Muscle of leg (tissue), 11 donors: ENCODE results near the gene SETD9. TPM values are rescaled to one million over a fixed set of nuclear protein-coding genes. Genes with fewer than 3 reads are reported as not detected.

ENCODE experiments used
- DNase-seq: peaks from one replicate; pipeline ENCODE4 v3.0.0; 2013
- H3K27ac ChIP-seq: one replicate; pipeline ENCODE4 v1.5.1; 2013; ENCODE audit warnings: mild to moderate bottlenecking, low read length, control low read depth
- H3K27me3 ChIP-seq: one replicate; pipeline ENCODE4 v1.6.1; 2013; ENCODE audit warnings: low read length; ENCODE audit not compliant: control insufficient read depth, insufficient read depth
- H3K36me3 ChIP-seq: one replicate; pipeline ENCODE4 v1.6.1; 2013; ENCODE audit warnings: low read length; ENCODE audit not compliant: control insufficient read depth, insufficient read depth
- H3K4me1 ChIP-seq: one replicate; pipeline ENCODE4 v1.6.1; 2013; ENCODE audit warnings: low read length; ENCODE audit not compliant: control insufficient read depth, insufficient read depth
- H3K4me3 ChIP-seq: one replicate; pipeline ENCODE4 v1.5.1; 2013; ENCODE audit warnings: low read length, control low read depth
- H3K9me3 ChIP-seq: replicated peaks from 2 replicates; pipeline ENCODE4 v1.6.1; 2013; ENCODE audit warnings: low read depth, low read length; ENCODE audit not compliant: control insufficient read depth
- WGBS: methylation state at CpG from one replicate; pipeline ENCODE4 v1.1.5; 2013; ENCODE audit warnings: missing lambda C conversion rate; ENCODE audit not compliant: insufficient coverage; 5-methylcytosine and 5-hydroxymethylcytosine counted together
- polyA plus RNA-seq, 8 donors: library from polyadenylated mRNA; unstranded; fragments of 120-200 nt; gene quantifications; one replicate each; pipeline versions ENCODE4 v1.2.1 to v1.2.3, GENCODE V29; 2013; ENCODE audit warnings: inconsistent platforms in 1 of 8, low replicate concordance in 1 of 8; ENCODE audit not compliant: insufficient read length in 8 of 8, insufficient read depth in 1 of 8
- total RNA-seq: library from RNA; stranded (reverse); fragments of 120-200 nt; gene quantifications from one replicate; pipeline ENCODE4 v1.2.4, GENCODE V29; 2013

The SETD9 gene
- total and polyA plus RNA-seq, 9 donors, result 6.2 to 12.4 (median 9.3) TPM

DNA sequence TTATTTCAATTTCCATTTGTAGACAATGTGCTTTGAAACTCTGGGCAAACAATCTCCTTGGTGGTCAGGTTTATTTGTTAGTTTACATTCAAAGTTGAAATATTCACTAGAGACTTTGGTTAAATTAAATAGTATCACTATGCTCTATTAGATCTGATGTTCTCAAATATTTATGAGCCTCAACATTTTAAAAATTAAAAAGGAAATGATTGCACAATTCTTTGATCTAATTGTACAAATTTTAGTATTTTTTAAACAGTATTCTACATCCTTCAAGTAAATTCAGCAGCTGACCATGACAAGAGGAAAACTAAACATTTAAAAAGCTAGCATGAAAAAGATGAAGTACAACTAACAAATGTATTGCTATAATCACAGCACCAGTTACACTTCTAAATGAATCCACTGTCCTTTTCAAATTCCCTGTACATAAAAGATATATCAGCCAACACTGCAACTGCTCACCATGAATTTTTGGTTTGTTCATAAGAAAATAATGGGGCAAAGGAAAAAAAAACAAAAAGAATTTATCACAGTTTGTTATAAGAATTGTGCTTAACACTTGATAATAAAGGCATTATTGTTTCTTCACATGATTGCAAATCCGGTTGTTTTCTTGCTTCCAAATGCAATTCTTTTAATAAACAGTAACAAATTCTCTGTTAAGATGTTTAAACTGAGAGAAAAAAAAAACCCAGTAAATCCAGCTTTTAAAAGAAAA is 10.7 kb downstream of the SETD9 start:
- peaks cover 17% of the 10 kb centered on the region for H3K36me3 ChIP-seq
- WGBS, result no CpG with 5 or more reads among the region's 1 CpG
- no peak for DNase-seq
- no peak overlapping the region for H3K4me3 ChIP-seq
- H3K9me3 ChIP-seq, result no peaks in the 10 kb centered on the region
- H3K4me1 ChIP-seq, result no peaks in the 10 kb centered on the region
- H3K27me3 ChIP-seq, result no peaks in the 10 kb centered on the region
- no peak overlapping the region for H3K27ac ChIP-seq

DNA sequence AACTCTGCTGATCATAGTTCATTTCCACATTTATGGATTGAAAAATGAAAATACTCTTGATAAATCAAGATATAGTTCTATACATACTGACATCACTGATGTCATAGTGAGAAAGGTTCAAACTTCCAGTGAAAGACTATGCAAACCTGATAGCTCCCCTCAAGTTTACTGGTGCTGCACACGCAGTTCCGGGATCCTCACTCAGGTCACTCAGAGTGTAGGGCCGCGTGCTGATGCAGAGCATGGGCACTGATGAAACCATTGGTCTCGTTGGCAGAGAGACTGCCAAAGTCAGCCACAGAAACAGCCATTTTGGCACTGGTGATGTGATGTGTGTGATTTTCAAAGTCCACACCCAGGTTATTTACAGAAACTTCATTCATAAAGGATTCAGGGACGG is 13.5 kb downstream of the SETD9 start:
- DNase-seq, result no peak

DNA sequence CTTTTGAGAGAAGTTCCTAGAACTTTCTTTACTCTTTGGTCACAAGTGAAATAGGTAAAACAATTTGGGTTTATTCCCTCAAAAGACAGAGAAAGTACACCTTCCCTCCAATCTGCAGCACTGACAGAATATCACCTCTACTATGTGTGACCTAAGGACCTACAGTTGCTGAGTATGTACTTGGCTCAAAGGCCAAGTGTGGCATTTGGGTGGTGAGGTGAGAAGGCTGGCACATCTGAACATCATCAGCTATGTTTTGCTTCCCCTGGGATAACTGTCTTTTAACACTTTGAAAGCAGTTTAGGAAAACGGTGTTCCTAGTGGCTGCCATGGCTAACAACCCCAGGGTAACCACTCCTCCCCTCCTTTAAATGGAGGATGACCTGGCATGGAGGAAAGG is 24.9 kb downstream of the SETD9 start:
- Histone ChIP-seq H3K4me3 (no peak overlapping the region), H3K27ac (no peak overlapping the region), H3K27me3 (no peaks in the 10 kb centered on the region), H3K9me3 (no peaks in the 10 kb centered on the region), H3K4me1 (no peaks in the 10 kb centered on the region), H3K36me3 (peaks cover 36% of the 10 kb centered on the region)
- no CpG with 5 or more reads among the region's 1 CpG for WGBS
- DNase-seq, result no peak

More for the DNA sequence above, 13.5 kb downstream of the SETD9 start:
- no peaks in the 10 kb centered on the region for H3K9me3 ChIP-seq
- WGBS, result 94% methylated on average over 5 of the region's 6 CpGs
- no peak overlapping the region for H3K4me3 ChIP-seq
- H3K4me1 ChIP-seq, result no peaks in the 10 kb centered on the region
- H3K27ac ChIP-seq, result no peak overlapping the region
- peaks cover 23% of the 10 kb centered on the region for H3K36me3 ChIP-seq
- no peaks in the 10 kb centered on the region for H3K27me3 ChIP-seq

DNA sequence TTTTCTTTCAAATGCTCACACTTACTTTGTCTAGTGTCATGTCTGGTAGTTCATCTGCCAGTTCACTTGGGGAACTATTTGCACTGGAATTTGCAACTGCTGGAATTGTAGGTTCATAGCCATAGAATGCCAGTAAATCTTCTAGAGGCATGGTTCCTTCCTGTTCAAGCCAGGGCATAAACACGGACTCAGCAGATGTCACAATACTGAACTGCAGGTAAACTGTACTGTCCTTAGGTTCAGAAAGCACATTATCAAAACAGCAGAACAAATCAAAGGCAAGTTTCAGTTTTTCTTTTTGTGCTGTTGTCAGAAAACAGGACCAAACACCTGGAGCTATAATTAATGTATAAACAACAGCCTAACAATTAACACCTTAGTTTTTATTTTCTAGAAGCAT is 29.5 kb downstream of the SETD9 start:
- WGBS, result 83% methylated on average over 1 of the region's 1 CpG
- H3K36me3 ChIP-seq, result peaks cover 60% of the 10 kb centered on the region

DNA sequence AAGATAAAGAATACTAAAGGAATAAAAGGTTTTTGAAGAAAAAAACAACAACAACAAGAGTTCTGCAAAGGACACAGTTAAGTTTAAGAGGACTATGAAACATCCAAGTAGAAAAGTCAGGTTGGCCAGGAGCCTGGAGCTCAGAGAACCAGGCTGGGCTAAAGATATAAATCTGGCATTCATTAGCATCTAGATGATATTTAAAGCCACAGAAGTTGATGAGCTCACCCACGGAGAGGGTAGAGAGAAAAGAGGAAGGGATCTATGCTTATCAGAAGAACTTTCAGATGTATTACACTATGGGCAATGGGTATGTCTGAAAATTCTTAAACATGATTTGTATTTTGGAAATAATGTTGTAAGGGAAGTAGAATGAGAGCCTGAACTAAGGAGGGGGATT is 32.6 kb downstream of the SETD9 start:
- no peaks in the 10 kb centered on the region for H3K4me1 ChIP-seq
- H3K36me3 ChIP-seq, result peaks cover 46% of the 10 kb centered on the region
- H3K4me3 ChIP-seq, result no peak overlapping the region
- peak; percentile 20 for DNase-seq
- H3K9me3 ChIP-seq, result no peaks in the 10 kb centered on the region
- no peaks in the 10 kb centered on the region for H3K27me3 ChIP-seq
- no peak overlapping the region for H3K27ac ChIP-seq
- WGBS, result 50% methylated on average over 1 of the region's 1 CpG

More for the DNA sequence above, 29.5 kb downstream of the SETD9 start:
- DNase-seq, result no peak
- Histone ChIP-seq H3K9me3 (no peaks in the 10 kb centered on the region), H3K4me3 (no peak overlapping the region), H3K4me1 (no peaks in the 10 kb centered on the region), H3K27me3 (no peaks in the 10 kb centered on the region), H3K27ac (no peak overlapping the region)

DNA sequence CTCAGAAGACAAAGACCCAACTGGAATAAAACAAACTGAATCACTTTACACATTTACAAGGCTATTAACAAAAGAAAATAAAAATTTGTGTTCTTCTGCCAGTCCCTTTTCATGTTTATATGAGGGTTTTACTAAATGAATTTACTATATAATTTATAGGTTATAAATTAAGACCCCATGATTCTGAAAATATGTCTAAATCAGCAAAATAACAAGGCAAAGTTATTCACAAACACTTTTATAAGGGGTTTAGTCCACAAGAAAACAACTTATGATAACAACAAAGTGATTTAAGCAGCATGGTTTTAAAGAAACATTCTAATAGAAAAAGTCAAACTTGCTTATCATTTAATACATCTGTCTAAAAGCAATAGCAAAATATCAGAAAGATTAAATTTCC is 37.7 kb downstream of the SETD9 start:
- H3K27me3 ChIP-seq, result no peaks in the 10 kb centered on the region
- H3K4me3 ChIP-seq, result no peak overlapping the region
- no peak overlapping the region for H3K27ac ChIP-seq
- no peaks in the 10 kb centered on the region for H3K9me3 ChIP-seq
- H3K4me1 ChIP-seq, result peaks cover 2% of the 10 kb centered on the region
- DNase-seq, result no peak
- peaks cover 19% of the 10 kb centered on the region for H3K36me3 ChIP-seq

DNA sequence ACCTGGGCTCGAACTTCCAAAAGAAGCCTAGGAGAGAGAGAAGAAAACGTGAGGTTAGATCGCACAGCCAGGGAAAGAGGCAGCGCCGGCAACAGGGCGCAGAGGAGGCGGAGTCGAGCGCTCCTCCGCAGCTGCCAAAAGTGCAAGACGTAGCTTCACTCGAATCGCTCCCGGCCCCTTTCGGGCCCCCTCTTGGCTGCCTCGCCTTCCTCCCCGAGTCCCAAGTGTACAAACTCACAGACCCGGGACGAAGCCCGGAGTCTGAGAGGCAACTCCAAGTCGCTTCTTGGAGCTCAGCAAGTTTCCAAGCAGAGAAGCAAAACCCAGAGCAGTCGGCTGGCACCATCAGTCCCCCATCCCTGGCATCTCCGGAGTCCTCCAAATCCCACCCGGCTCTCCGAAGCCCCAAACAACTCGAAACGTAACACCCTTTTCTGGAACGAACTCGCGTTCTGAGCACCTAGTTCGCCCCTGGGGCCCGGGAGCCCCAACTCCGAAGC is 41.3 kb downstream of the SETD9 start:
- Histone ChIP-seq H3K9me3 (no peaks in the 10 kb centered on the region), H3K27ac (peak overlapping the region; percentile 93), H3K4me1 (peaks cover 2% of the 10 kb centered on the region), H3K36me3 (peaks cover 2% of the 10 kb centered on the region), H3K27me3 (no peaks in the 10 kb centered on the region), H3K4me3 (peak overlapping the region; percentile 76)
- DNase-seq, result peak; percentile 96
- WGBS, result 0% methylated on average over 33 of the region's 33 CpGs

DNA sequence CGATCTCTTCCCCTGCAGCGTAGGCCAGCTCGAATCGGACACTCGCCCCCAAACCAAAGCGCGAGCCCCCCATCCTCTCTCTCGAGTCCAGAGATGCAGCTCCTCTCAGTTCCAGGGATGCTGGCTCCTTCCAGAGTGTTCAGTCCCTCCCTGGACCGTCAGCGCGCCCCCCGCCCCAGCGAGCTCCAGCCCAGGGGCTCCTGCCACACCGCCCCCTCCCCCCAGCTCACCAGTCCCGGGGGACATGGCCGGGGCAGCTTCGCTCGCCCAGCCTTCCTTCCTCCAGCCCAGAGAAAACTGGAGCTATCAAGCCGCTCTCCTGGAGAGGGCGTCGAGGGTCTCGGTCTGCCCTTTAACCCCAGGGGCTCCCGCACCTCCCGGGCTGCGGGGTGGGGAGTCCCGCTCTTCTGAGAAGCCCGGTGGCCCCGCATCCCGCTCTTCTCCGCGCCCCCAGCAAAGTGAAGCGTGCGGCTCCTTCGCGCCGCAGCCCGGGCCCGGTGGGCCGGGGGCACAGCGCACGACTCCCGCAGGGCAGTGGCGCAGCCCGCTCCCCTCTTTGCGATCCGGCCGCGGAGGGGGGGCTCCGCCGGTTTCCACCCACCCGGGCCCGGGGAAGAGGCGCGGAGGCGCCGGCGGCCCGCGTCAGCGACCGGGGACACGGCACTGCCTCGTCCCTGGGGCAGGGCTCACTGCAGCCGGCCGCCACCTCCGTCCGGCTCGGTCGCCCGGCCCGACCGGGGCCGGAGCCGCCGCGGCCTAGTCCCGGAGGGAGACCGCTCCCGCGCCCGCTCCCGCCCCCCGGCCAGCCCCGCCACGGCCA is 41.9 kb downstream of the SETD9 start:
- Histone ChIP-seq H3K36me3 (peaks cover 2% of the 10 kb centered on the region), H3K4me1 (peaks cover 2% of the 10 kb centered on the region), H3K27me3 (no peaks in the 10 kb centered on the region), H3K9me3 (no peaks in the 10 kb centered on the region), H3K4me3 (peak overlapping the region; percentile 76), H3K27ac (peak overlapping the region; percentile 93)
- DNase-seq, result peak; percentile 61
- WGBS, result under 1% methylated on average over 83 of the region's 85 CpGs

DNA sequence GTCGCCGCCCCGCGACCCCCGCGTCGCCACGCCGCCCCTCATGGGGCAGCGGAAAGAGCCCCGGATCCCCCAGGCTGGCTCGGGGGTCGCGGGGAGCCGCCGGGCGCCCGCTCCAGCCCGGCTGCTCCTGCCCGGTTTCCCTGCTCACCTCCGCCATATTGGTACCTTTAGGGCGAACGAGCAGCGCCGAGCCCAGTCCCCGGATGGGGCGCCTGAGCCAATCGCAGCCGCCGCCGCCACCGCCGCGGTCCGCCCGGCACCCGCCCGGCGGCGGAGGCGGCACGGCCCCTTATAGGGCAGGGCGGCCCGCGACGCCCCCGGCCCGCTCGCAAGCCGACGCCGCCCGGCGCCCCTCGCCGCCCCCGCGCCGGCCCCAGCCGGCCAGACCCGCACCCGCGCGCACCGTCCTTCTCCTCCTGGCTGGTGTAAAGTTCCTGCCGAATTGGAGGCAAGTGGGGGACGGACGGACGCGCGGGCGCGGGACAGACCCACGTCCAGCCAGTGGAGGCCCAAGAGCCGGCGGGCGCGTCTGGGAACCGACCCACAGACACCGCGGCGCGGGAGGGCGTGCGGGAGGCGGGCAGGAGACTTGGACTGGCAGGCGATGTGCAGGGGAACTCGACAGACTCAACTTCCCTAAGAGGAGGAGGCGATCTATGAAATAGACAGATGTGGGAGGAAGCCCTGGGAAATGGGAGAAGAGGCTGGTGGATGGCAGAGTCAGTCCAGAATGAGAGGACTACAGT is 42.7 kb downstream of the SETD9 start, which contains the start of gene MIER3:
Gene MIER3 (minus strand): TSS at position 178 of the 746 bp plus-strand sequence. CDS start 21 bp downstream, at position 157.
- Histone ChIP-seq H3K4me1 (peaks cover 2% of the 10 kb centered on the region), H3K9me3 (no peaks in the 10 kb centered on the region), H3K36me3 (peaks cover 2% of the 10 kb centered on the region), H3K27me3 (no peaks in the 10 kb centered on the region), H3K4me3 (peak within 1 kb of the TSS; percentile 76), H3K27ac (peak within 1 kb of the TSS; percentile 93)
- WGBS, result under 1% methylated on average over 88 of the region's 89 CpGs
- DNase-seq, result peak; percentile 89

DNA sequence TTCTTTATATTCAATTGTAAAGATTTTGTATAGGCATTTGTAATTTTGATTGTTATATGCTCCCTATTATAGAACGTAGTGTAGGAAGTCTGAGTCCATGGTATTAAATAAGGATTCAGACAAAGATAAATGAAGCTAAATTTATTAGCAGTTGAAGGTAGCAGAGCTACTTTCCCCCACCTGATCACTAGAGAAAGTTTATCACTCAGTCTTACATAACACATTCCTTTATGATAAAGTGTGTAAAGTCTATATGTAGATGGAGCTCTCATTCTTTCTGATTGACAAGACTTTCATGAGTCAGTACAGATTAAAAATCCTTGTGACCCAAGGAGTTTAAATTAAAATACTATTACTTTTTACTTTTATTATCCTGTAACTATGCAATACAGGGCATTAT is 44.9 kb downstream of the SETD9 start:
- peaks cover 2% of the 10 kb centered on the region for H3K4me1 ChIP-seq

More for the DNA sequence above, 44.9 kb downstream of the SETD9 start:
- H3K36me3 ChIP-seq, result no peaks in the 10 kb centered on the region
- H3K27ac ChIP-seq, result no peak overlapping the region
- H3K4me3 ChIP-seq, result no peak overlapping the region
- DNase-seq, result no peak
- no CpG with 5 or more reads among the region's 1 CpG for WGBS
- no peaks in the 10 kb centered on the region for H3K9me3 ChIP-seq
- peaks cover 4% of the 10 kb centered on the region for H3K27me3 ChIP-seq
